ENCODE results near the gene PLOD3.
A peak's percentile ranks its signal among the peaks of the same experiment; 100 is the strongest.
"Not testable (repeated sequence)": the region's sequence is repeated elsewhere in the genome, so short reads cannot be mapped to it uniquely, and the experiment has no call there.

Gene PLOD3

DNA sequence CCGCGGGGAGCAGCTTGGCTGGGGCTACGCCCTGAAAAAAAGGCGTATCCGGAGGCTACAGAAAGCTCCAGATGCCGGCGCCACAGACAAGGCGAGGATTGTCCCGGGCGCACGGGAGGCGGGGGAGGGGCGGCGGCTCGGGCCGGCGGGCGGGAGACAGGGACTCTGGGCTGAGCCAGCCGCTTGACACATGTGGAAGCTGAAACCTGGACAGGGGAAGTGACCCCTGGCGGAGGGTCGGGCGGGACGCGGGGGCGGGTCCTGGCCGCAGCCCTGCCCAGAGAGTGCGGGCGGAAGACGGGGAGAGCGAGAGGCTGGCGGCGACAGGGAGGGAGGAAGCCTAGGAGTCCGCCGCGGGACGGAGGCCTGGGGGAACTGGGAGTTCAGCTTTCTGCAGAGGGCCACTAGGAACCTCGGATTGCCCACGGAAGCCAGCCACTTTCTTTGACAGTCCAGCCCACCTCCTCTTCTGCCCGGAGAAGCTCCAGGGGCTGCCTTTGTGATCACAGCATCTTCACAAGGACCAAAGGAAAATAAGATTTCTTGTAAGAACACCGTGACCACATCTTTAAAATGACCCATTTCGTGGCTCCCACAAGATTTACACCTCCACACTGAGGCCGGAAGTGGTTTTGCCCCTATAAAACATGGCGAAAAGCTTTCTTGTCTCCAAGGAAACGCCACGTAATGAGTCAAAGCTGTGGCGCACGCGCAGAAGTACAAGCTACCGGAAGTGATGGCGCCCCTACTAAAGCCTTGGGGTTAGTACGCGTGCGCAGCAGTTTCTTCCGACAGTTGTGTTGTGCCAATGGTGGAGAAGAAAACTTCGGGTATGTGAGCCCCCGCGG, at the start of gene PLOD3, which contains the start of gene ZNHIT1:
TSS of gene PLOD3 (minus strand) at position 194 of the 848 bp plus-strand sequence. CDS start 307 bp downstream, outside the sequence.
TSS of gene ZNHIT1 (plus strand) at position 778 of the 848 bp plus-strand sequence. CDS start at position 809, 31 bp downstream.
- peak; percentile 99 for FAIRE-seq
- DNase-seq (ENCODE audit: insufficient read length, low spot score): peak; percentile 97

- DNase-seq (ENCODE audit: insufficient read length, low spot score) (no peak), FAIRE-seq (no peak)
Measured at GRCh38 chr7:101265622-101266516, 48.5 kb upstream of the PLOD3 start.

- not testable (repeated sequence) for DNase-seq (ENCODE audit: insufficient read length, low spot score)
Measured at GRCh38 chr7:101264102-101264706, 46.8 kb upstream of the PLOD3 start.

GRCh38 chr7:101258243-101258731, 40.9 kb upstream of the PLOD3 start:
- DNase-seq (ENCODE audit: insufficient read length, low spot score): no peak
- FAIRE-seq: no peak

More at GRCh38 chr7:101264102-101264706, 46.8 kb upstream of the PLOD3 start:
- not testable (repeated sequence) for FAIRE-seq

DNA sequence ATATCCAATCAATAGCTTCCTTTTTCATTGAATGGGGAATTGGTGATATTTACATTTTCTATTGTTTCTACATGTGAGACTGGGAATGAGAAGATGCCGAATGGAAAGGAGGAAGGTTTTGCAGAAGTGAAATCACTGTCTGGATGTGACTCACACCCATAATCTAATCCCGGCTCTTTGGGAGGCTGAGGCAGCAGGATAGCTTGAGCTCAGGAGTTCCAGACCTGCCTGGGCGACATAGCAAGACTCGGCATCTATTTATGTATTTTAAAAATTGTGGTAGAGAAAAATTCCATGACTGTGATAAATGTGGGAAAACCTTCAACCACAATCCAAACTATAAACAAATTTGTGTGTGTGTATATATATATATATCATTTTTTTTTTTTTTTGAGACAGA, 38.4 kb upstream of the PLOD3 start:
- DNase-seq (ENCODE audit: insufficient read length, low spot score) (no peak), FAIRE-seq (no peak)

DNA sequence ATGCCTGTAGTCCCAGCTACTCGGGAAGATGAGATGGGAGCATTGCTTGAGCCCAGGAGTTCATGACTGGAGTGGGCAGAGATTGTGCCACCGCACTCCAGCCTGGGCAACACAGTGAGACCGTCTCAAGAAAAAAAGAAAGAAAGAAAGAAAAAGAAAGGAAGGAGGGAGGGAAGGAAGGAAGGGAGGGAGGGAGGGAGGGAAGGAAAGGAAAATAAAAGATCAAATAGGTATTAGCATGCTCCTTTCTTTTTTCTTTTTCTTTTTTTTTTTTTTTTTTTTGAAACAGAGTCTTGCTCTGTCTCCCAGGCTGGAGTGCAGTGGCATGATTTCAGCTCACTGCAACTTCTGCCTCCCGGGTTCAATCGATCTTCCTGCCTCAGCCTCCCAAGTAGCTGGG, 35.8 kb upstream of the PLOD3 start:
- DNase-seq (ENCODE audit: insufficient read length, low spot score); FAIRE-seq: not testable (repeated sequence)

GRCh38 chr7:101251871-101252659, 34.7 kb upstream of the PLOD3 start:
- peak; percentile 92 for DNase-seq (ENCODE audit: insufficient read length, low spot score)
- peak; percentile 94 for FAIRE-seq

GRCh38 chr7:101250324-101250723, 32.9 kb upstream of the PLOD3 start:
- no peak for FAIRE-seq

DNA sequence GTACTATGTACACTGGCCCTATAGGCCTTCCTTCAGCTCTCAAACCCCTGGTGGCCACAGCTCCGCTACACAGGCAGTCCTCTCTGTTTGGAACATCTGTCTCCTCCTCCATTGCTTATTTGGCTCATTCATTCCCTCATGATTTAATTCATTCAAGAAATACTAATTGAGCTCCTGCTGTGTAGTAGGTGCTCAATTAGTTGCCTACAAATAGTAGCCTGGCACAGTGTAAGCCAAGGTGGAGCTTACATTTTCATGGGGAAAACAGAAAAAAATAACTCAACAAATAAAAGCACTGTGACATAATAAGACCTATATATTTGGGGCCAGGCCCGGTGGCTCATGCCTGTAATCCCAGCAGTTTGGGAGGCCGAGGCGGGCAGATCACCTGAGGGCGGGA, 30.9 kb upstream of the PLOD3 start:
- DNase-seq (ENCODE audit: insufficient read length, low spot score) (no peak), FAIRE-seq (no peak)

More at GRCh38 chr7:101250324-101250723, 32.9 kb upstream of the PLOD3 start:
- DNase-seq (ENCODE audit: insufficient read length, low spot score): no peak

DNA sequence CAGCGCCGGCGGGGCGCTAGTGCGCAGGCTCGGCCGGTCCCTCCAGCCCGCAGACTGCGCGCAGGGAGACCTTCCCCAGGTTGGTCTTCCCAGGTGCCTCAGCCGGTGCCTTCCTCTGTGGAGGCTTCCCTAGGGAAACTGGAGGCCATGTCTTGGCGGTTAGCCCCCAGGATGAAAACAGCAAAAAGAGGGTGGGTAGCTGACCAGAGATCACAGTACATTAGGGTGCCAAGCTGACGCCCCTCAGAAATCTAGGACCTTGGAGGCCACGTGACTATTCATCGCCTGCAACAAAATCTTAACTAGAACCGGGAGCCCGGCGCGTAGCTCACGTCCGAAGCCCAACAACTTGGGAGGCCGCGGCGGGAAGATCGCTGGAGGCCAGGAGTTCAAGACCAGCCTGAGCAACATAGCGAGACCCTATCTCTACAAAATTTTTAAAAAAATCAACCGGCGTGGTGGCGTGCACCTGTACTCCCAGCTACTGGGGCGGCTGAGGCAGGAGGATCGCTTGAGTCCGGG, 27.8 kb upstream of the PLOD3 start:
- no peak for FAIRE-seq

DNA sequence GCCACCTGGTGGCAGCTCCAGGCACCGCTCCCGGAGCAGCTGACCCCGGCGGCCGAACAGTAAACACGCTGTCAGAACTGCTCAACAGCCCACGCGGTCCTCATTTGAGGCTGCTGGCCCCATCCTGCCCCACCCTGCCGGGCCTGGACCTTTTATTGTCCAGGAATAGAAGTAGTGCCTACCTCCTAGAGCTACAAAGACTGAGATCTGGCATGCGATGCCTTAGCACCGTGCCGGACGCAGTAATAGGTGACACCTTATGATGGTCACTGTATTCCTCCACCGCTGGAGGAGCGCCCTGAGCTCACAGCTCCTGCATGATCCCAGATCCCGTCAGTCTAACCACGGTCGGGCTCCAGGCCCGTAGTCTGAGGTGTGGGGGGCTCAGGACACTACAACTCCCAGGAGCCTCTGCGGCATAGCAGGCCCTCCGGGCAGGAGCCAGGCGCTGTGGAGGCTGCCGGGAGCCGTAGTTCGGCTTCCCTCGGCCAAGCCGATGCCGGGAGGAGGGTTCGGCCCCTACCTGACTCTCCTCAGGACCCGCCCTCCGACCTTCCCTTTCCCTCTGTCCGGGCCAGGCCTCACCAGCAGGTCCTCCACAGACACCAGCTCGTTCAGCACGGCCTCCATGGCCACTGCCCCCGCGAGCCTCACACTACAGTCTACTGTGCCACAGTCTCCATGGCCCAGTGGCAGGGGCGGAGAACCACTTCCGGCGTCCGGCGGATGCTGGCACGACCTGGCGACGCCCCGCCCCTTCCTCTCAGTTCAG, 27.2 kb upstream of the PLOD3 start, which contains the start of gene FIS1:
TSS of gene FIS1 (minus strand) at position 707 of the 772 bp plus-strand sequence. CDS start at position 630, 77 bp downstream.
- DNase-seq (ENCODE audit: insufficient read length, low spot score) (peak; percentile 87), FAIRE-seq (peak; percentile 91)

More for the DNA sequence above, 27.8 kb upstream of the PLOD3 start:
- DNase-seq (ENCODE audit: insufficient read length, low spot score): no peak

GRCh38 chr7:101243646-101244374, 26.4 kb upstream of the PLOD3 start:
- no peak for DNase-seq (ENCODE audit: insufficient read length, low spot score)
- no peak for FAIRE-seq

GRCh38 chr7:101241443-101242349, 24.3 kb upstream of the PLOD3 start:
- DNase-seq (ENCODE audit: insufficient read length, low spot score): no peak
- FAIRE-seq: no peak

GRCh38 chr7:101241015-101241363, 23.6 kb upstream of the PLOD3 start:
- no peak for DNase-seq (ENCODE audit: insufficient read length, low spot score)
- no peak for FAIRE-seq

GRCh38 chr7:101240226-101241014, 23.0 kb upstream of the PLOD3 start:
- FAIRE-seq: no peak
- DNase-seq (ENCODE audit: insufficient read length, low spot score): no peak

GRCh38 chr7:101239951-101240220, 22.5 kb upstream of the PLOD3 start:
- DNase-seq (ENCODE audit: insufficient read length, low spot score) (no peak), FAIRE-seq (no peak)
